NT2/D1 (cell line): Measurements from ENCODE around the gene MMEL1.

Experiments
- YY1 ChIP-seq: IDR thresholded peaks from 2 replicates; pipeline ENCODE4 v1.6.1; 2011; ENCODE audit not compliant: insufficient read length, insufficient read depth
- ZNF274 ChIP-seq: IDR thresholded peaks from 2 replicates; pipeline ENCODE4 v1.6.1; 2011; ENCODE audit warnings: mild to moderate bottlenecking, low read depth, low read length

DNA sequence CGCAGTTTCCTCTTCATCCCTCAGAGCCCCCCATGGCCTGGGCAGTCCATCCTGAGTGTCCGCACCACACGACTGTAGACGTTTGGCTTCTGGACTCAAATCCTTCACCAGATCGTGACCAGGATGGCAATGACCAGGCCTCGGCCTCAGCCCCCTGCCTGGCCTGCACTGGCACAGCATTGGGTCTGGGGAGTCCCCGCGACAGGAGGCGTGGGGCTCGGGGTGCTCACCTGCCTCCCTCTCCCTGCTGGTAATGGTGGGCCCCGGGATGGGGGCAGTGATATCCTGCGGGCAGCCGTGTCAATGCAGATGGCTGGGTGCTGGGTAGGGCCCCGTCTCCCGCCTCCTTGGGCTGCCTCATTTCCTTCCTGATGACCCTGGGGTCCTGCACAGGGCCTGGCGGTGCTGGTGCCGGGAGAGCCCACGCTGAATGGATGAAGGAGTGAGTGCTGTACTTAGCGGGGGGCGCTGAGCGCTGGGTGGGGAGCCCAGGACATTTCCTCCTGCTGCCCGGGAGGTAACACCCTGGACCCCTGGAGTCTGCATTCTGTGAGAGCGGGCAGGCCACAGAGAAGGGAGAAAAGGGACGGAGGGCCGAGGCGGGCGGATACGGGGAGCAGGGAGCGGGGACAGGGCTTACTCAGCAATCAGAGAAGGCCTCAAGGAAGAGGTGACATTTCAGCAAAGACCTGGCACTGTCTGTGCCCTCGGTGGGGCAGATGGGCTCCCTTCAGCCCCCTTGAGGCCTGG, 78.8 kb downstream of the MMEL1 start:
- no peak for TF ChIP-seq YY1
- TF ChIP-seq ZNF274: no peak
